LNCaP clone FGC (cell line): ENCODE results near the gene GPC3.
"Not testable (repeated sequence)": the region's sequence is repeated elsewhere in the genome, so short reads cannot be mapped to it uniquely, and the experiment has no call there.

Experiments used
- DNase-seq: peaks from one replicate; pipeline ENCODE4 v3.0.0-alpha.2; 2011; ENCODE audit warnings: low read depth
- H3K4me3 ChIP-seq: 2 replicates; pipeline ENCODE4 v1.5.1; 2011; ENCODE audit warnings: mild to moderate bottlenecking, low read depth, low read length, control low read depth
- TF ChIP-seq, protein P1 (sequence below): IDR thresholded peaks from 2 replicates; pipeline ENCODE4 v1.5.1; 2012; ENCODE audit warnings: mild to moderate bottlenecking; ENCODE audit not compliant: control insufficient read depth, insufficient read depth; ENCODE audit errors: extremely low read depth

Gene GPC3

DNA sequence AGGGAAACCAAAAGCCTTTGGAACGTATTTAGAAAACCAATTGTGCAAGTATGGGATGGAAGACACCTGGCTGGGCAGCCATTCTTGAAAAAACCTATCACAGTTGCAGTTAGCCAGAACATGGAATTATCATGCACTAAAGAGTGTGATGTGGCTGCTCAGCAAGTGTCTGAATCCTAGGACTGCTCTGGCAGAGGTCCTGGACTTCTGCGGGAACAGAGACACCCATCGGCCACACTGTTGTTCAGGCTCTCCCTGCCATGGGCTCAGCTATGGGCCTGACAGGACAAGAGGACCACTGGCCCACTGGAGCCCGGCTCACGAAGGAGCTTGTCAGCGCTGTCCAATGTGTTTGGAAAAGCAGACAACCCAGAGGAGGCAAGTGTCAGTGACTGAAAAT lies 454.4 kb downstream of the GPC3 start:
- TF ChIP-seq, protein P1, sequence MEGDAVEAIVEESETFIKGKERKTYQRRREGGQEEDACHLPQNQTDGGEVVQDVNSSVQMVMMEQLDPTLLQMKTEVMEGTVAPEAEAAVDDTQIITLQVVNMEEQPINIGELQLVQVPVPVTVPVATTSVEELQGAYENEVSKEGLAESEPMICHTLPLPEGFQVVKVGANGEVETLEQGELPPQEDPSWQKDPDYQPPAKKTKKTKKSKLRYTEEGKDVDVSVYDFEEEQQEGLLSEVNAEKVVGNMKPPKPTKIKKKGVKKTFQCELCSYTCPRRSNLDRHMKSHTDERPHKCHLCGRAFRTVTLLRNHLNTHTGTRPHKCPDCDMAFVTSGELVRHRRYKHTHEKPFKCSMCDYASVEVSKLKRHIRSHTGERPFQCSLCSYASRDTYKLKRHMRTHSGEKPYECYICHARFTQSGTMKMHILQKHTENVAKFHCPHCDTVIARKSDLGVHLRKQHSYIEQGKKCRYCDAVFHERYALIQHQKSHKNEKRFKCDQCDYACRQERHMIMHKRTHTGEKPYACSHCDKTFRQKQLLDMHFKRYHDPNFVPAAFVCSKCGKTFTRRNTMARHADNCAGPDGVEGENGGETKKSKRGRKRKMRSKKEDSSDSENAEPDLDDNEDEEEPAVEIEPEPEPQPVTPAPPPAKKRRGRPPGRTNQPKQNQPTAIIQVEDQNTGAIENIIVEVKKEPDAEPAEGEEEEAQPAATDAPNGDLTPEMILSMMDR: no peak
- no peak overlapping the region for H3K4me3 ChIP-seq
- DNase-seq: no peak

DNA sequence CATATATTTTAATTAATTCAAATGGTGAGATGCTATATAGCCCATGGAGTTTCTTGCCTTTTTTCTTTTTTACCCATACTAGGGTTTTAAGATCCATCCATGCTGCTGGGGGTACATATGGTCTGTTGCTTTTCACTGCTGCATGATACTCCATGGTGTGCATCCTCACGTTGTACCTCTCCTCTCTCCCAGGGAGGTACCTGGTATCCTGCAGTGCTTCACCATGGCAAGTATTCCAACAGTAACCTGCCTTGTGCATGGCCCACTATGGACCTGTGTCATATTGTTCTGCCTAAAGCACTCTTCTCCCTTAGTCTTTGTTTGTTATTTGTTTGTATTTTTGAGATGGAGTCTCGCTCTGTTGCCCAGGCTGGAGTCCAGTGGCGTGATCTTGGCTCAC lies 455.8 kb downstream of the GPC3 start:
- TF ChIP-seq, protein P1: no peak
- DNase-seq: no peak
- H3K4me3 ChIP-seq: no peak overlapping the region

DNA sequence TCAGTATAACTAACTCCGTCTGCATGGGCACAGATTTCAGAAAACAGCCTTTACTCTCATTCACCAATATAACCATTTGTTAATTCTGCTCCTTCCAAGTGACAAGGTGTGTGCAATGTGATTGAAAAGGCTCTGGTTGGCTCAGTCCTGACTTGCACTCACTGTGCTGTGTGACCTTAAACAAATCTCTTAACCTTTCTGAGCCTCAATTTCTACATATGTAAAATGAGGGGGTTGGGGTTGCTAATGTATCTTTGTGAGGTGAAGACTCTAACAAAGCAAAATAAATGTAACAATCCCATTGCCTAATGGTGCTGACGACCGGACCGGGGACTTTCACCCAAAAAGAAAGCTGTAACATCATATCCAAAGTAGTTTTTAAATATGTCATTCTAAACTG lies 457.6 kb downstream of the GPC3 start:
- TF ChIP-seq, protein P1: no peak
- DNase-seq: no peak
- H3K4me3 ChIP-seq: no peak overlapping the region

DNA sequence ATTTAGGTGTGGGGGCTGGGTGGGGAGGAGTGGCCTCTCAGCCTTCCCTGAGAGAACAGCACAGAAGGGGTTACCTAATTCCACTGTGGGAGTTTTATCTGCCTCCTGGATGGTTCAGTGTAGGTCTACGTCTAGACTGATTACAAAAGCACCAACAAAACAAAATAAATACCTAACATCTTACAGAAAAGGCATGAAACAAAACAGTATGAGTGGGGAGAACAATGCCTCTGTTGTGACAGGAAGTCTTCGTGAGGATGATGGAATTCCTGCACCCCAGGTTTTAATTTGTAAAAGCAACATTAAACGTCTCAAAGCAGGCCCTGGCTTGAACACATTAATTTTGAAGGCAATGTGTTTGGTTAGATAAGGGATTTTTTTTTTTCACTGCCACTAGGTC lies 458.0 kb downstream of the GPC3 start:
- DNase-seq: no peak
- TF ChIP-seq, protein P1: no peak
- H3K4me3 ChIP-seq: no peak overlapping the region

DNA sequence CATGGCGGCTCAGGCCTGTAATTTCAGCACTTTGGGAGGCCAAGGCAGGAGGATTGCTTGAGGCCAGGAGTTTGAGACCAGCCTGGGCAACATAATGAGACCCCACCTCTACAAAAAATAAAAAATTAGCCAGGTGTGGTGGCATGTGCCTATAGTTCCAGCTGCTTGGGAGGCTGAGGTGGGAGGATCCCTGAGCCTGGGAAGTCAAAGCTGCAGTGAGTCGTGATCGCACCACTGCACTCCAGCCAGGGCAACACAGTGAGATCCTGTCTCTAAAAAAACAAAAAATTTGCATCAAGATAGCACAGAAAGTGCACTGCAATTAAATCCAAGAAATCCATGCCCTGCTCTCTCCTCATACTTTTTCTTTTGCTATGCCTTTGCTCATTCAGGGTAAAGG lies 458.6 kb downstream of the GPC3 start:
- DNase-seq, H3K4me3 ChIP-seq: not testable (repeated sequence)

DNA sequence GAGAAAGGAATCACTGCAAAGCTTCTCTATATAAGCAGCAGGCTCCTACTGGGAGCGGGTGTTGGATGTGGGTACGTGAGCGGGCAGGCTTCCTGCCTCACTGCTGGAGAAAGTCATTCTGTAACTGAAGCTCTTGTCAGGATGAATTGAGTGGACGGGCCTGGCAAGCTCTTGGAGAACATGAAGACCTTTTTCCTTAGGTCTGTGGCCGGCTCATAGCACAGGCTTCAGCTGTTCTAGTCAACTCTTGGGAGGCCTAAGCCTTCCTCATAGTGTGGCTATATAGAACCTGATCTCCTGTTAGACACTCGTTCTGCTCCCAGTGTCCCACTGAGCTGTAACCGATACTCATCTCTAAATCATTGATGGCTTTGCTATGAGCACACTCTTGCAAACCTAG lies 461.9 kb downstream of the GPC3 start:
- no peak overlapping the region for H3K4me3 ChIP-seq
- TF ChIP-seq, protein P1: no peak
- DNase-seq: no peak

DNA sequence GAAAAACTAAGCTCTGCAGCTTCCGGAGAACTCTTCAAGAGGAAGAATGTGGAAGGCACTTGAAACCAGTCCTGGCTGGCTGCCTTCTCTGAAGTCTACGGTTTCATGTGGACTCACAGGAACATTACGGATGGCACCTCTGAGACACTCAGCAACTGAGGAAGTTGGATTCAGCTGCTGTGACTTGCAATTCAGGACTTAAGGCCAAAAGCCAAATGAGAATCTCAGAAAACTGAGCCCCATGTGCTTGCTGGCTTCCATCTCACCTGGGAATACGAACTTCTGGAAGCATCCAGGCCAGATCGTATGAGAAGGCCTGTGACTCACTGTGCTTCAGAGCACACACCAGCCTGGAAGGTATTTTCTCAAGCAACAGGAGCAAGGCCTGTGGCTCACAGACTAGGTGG lies 462.3 kb downstream of the GPC3 start:
- DNase-seq: no peak
- TF ChIP-seq, protein P1: no peak
- H3K4me3 ChIP-seq: no peak overlapping the region

DNA sequence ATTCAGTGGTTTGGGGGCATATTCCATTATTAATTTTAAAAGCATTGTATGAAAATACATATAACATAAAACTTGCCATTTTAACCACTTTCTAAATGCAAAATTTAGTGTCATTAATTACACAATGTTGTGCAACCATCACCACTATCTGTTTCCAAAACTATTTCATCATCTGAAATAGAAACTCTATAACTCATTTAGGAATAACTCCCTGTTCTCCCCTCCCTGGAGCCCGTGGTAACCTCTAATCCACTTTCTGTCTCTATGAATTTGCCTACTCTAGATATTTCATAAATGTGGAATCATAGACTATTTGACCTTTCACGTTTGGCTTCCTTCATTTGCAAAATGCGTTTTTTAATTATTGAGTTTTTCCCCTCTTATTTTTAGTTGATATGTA lies 468.7 kb downstream of the GPC3 start:
- no peak for DNase-seq
- TF ChIP-seq, protein P1: no peak
- H3K4me3 ChIP-seq: no peak overlapping the region
